K562 (cell line): ENCODE data around the gene UQCRH. TPM values are rescaled to one million over a fixed set of nuclear protein-coding genes. Genes with fewer than 3 reads are reported as not detected.

ENCODE experiments used
- BRCA1 ChIP-seq, 2 experiments: fragments of 450-650 bp in 1 of 2; sonication (generic) in 1 of 2; formaldehyde crosslinking in 1 of 2; IDR thresholded peaks; 2 replicates each; pipeline versions ENCODE4 v1.5.0 to v1.6.1; 2017 to 2020; ENCODE audit warnings: mild to moderate bottlenecking in 1 of 2, missing genetic modification reagents in 1 of 2
- CAMTA2 ChIP-seq: fragments of 250-450 bp; sonication (Bioruptor Pico); conservative IDR thresholded peaks from 2 replicates; pipeline ENCODE4 v1.5.1; 2022
- POLR2A ChIP-seq: fragments of 450-650 bp; conservative IDR thresholded peaks from 2 replicates; pipeline ENCODE4 v1.6.1; 2016
- RBM17 ChIP-seq: fragments of 200-400 bp; formaldehyde crosslinking; IDR thresholded peaks from 2 replicates; pipeline ENCODE4 v1.6.1; 2017; ENCODE audit warnings: low read depth, mild to moderate bottlenecking, low read length, borderline replicate concordance
- RFX5 ChIP-seq: IDR thresholded peaks from 2 replicates; pipeline ENCODE4 v1.6.1; 2011; ENCODE audit warnings: low read depth, mild to moderate bottlenecking, improper control_type of control experiment, low read length
- SMARCC2 ChIP-seq: fragments of 450-650 bp; IDR thresholded peaks from 2 replicates; pipeline ENCODE4 v1.6.1; 2017; ENCODE audit warnings: antibody characterized with exemption, moderate library complexity, mild to moderate bottlenecking, low read depth
- ZKSCAN1 ChIP-seq: fragments of 150-350 bp; IDR thresholded peaks from 2 replicates; pipeline ENCODE4 v1.6.1; 2016; ENCODE audit warnings: low read depth, low read length
- ZNF197 ChIP-seq: fragments of 200-800 bp; sonication (Bioruptor generic); IDR thresholded peaks from 2 replicates; pipeline ENCODE4 v1.6.1; 2016; ENCODE audit warnings: low read depth, missing genetic modification characterization, missing compliant biosample characterization
- ZNF23 ChIP-seq: fragments of 250-450 bp; sonication (Bioruptor Pico); IDR thresholded peaks from 2 replicates; pipeline ENCODE4 v1.4.0; 2020; ENCODE audit warnings: mild to moderate bottlenecking
- ZNF232 ChIP-seq: sonication (generic); formaldehyde crosslinking; IDR thresholded peaks from 2 replicates; pipeline ENCODE4 v1.8.0; 2022; ENCODE audit warnings: mild to moderate bottlenecking, missing genetic modification reagents
- ZSCAN29 ChIP-seq: fragments of 450-650 bp; IDR thresholded peaks from 2 replicates; pipeline ENCODE4 v1.6.1; 2017
- polyA plus RNA-seq, 8 experiments: library from polyadenylated mRNA; depleted of rRNA in 4 of 8; stranded (reverse) in 5 of 8; unstranded in 3 of 8; fragments of >200 nt; fragmentation: Nextera tagmentation in 2 of 8; fragmentation: Illumina TruSeq in 1 of 8; extraction: Ambion mirVana in 2 of 8; extraction: Trizol in 1 of 8; gene quantifications; 2 replicates each; pipeline versions ENCODE4 v1.2.1 to v1.2.3, GENCODE V29; 2011 to 2014; ENCODE audit warnings: inconsistent platforms in 1 of 8, missing spikeins in 1 of 8
- total RNA-seq, 7 experiments: library from RNA; depleted of rRNA in 6 of 7; stranded (reverse); fragments of >200 nt in 6 of 7; fragmentation: Illumina TruSeq in 2 of 7; extraction: Trizol in 2 of 7; gene quantifications; 2 replicates each; pipeline versions ENCODE4 v1.2.1 to v1.2.3, GENCODE V29; 2011 to 2021; ENCODE audit warnings: low replicate concordance in 1 of 7
- TF ChIP-seq, protein P1 (sequence below), 2 experiments: IDR thresholded peaks; 2 replicates each; pipeline ENCODE4 v1.6.1; 2011; ENCODE audit warnings: borderline replicate concordance in 1 of 2, control low read depth in 1 of 2, low read depth in 1 of 2, low read length in 1 of 2, mild to moderate bottlenecking in 1 of 2, mixed read lengths in 1 of 2, moderate library complexity in 1 of 2; ENCODE audit not compliant: insufficient read depth in 1 of 2, insufficient read length in 1 of 2, poor library complexity in 1 of 2, severe bottlenecking in 1 of 2; ENCODE audit errors: extremely low read depth in 1 of 2
- TF ChIP-seq, protein P2 (sequence below): fragments of 250-450 bp; sonication (Bioruptor Pico); IDR thresholded peaks from 2 replicates; pipeline ENCODE4 v1.5.0; 2021
- TF ChIP-seq, protein P3 (sequence below): fragments of 450-650 bp; formaldehyde crosslinking; IDR thresholded peaks from 2 replicates; pipeline ENCODE4 v1.4.0; 2020; ENCODE audit warnings: mild to moderate bottlenecking
- TF ChIP-seq, protein P4 (sequence below): fragments of 250-450 bp; sonication (Bioruptor Pico); IDR thresholded peaks from 2 replicates; pipeline ENCODE4 v1.5.0; 2021; ENCODE audit warnings: mild to moderate bottlenecking, moderate library complexity
- TF ChIP-seq, protein P5 (sequence below), 2 experiments: fragments of 200-800 bp in 1 of 2; sonication (Bioruptor generic) in 1 of 2; sonication (generic) in 1 of 2; formaldehyde crosslinking in 1 of 2; IDR thresholded peaks in 1 of 2; conservative IDR thresholded peaks in 1 of 2; 2 replicates each; pipeline versions ENCODE4 v1.5.0 to v1.6.1; 2016 to 2020; ENCODE audit warnings: missing compliant biosample characterization in 1 of 2, missing genetic modification characterization in 1 of 2, missing genetic modification reagents in 1 of 2

UQCRH gene
- total and polyA plus RNA-seq, 9 of the 15 experiments (the other 6 are each of a cell fraction or from before 2014, with no cell fraction given), result 1,267 to 5,184 (median 2,410) TPM

DNA sequence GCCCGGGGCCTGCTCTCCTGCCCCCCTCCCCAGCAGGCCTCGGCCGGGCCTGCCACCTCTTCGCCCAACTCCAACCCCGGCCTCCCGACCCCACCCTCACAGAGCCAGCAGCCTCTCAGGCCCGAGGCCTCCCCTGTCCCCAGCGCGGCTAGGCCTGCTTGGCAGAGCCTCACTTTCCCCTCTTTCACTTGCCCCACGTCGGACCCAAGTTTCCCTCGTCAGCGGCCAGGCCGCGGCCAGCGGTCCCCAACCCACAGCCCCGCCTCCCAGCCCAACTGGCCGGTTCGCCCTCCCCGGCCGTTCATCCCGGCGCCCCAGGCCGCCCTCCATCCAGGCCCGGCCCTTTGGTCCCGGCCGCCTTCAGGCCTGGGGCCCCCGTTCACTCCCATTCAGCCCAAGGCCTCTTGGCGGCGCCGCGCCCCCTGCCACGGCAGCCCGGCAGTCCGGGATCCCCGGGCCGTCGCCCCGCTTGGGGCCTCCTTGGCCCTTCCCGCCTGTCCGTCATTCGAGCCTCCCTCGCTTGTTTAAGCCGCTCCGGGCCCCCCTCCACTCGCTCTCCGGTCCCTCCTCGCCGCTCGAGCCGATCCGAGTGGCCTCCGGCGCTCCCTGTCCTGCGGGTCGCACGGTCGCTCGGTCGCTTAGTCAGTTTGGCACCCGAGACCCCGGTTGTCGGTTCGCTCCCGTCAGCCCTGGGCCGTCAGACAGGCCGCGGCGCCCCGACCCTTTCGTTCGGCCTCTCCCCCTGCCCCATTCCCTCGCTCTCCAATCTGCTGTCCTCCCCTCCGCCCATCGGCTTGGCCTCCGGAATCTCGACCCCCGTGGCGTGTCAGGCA is 1.5 kb upstream of the UQCRH start (continued):
- TF ChIP-seq, protein P1, sequence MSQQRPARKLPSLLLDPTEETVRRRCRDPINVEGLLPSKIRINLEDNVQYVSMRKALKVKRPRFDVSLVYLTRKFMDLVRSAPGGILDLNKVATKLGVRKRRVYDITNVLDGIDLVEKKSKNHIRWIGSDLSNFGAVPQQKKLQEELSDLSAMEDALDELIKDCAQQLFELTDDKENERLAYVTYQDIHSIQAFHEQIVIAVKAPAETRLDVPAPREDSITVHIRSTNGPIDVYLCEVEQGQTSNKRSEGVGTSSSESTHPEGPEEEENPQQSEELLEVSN (IDR thresholded peaks at IDR 0.05; ENCODE audit: borderline replicate concordance in 1 of 2, extremely low read depth in 1 of 2, insufficient read depth in 1 of 2, insufficient read length in 1 of 2, low read depth in 1 of 2, low read length in 1 of 2, poor library complexity in 1 of 2, severe bottlenecking in 1 of 2), result peak; percentile 9 to 57
- TF ChIP-seq BRCA1 (IDR thresholded peaks at IDR 0.05) (no peak), BRCA1 (CRISPR knock-in tag; IDR thresholded peaks at IDR 0.05) (peak; percentile 84; the same call in 1 of the 2 replicates), RBM17 (no peak), SMARCC2 (no peak), ZSCAN29 (no peak), POLR2A (0 out of 2 replicates have a peak, but pooled peaks have one; percentile 32), ZNF232 (no peak), ZKSCAN1 (no peak), ZNF23 (CRISPR knock-in tag) (no peak), RFX5 (no peak), CAMTA2 (CRISPR knock-in tag) (0 out of 2 replicates have a peak, but pooled peaks have one; percentile 23), ZNF197 (CRISPR knock-in tag) (no peak)
- TF ChIP-seq, protein P2, sequence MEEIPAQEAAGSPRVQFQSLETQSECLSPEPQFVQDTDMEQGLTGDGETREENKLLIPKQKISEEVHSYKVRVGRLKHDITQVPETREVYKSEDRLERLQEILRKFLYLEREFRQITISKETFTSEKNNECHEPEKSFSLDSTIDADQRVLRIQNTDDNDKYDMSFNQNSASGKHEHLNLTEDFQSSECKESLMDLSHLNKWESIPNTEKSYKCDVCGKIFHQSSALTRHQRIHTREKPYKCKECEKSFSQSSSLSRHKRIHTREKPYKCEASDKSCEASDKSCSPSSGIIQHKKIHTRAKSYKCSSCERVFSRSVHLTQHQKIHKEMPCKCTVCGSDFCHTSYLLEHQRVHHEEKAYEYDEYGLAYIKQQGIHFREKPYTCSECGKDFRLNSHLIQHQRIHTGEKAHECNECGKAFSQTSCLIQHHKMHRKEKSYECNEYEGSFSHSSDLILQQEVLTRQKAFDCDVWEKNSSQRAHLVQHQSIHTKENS, result no peak
- TF ChIP-seq, protein P3, sequence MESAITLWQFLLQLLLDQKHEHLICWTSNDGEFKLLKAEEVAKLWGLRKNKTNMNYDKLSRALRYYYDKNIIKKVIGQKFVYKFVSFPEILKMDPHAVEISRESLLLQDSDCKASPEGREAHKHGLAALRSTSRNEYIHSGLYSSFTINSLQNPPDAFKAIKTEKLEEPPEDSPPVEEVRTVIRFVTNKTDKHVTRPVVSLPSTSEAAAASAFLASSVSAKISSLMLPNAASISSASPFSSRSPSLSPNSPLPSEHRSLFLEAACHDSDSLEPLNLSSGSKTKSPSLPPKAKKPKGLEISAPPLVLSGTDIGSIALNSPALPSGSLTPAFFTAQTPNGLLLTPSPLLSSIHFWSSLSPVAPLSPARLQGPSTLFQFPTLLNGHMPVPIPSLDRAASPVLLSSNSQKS (CRISPR knock-in tag), result no peak
- TF ChIP-seq, protein P4, sequence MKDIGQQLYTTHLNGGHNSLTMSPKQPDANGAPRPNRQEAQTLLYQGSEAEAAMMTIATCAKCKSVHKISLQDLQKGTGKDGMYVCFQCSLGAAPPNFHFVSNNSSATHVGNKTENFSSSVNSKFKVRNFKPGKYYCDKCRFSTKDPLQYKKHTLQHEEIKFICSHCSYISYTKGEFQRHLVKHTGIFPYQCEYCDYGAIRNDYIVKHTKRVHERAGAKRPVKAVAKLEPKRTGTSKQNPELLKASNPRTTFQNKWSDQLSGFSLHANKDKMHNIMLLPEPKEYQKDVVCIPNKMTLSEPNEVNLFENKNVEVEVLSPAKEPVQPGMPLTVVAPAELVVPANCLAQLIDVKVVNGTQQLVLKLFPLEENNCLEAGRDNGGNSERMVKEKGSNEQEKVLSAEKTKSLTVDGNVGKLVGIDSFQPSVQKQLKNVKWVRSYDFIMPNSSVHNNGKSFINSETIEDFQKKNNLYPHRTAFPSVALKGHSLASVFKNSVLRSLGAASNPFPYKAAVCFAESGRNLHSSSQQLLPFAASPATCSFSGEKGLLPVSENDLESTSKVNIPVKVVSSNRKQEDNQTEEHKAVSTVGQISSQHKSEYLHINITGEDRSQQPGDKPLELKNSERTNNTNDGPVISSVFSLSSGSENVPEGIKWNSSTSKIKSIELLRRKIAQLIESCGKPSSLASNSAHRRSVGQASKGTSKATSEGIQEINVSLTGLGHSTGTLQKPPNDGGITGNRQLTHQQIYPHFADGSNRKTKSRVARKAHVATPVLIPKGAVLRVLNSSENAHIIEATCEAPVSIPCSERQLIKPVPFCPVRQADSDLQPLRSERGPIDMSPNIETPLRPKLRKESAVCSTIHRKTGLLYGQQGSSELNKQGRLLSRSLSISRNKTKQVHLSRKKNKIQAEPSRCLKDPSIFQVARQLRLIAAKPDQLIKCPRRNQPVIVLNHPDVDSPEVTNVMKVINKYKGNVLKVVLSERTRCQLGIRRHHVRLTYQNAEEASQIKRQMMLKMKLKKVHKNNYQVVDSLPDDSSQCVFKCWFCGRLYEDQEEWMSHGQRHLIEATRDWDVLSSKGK (CRISPR knock-in tag), result no peak
- TF ChIP-seq, protein P5, sequence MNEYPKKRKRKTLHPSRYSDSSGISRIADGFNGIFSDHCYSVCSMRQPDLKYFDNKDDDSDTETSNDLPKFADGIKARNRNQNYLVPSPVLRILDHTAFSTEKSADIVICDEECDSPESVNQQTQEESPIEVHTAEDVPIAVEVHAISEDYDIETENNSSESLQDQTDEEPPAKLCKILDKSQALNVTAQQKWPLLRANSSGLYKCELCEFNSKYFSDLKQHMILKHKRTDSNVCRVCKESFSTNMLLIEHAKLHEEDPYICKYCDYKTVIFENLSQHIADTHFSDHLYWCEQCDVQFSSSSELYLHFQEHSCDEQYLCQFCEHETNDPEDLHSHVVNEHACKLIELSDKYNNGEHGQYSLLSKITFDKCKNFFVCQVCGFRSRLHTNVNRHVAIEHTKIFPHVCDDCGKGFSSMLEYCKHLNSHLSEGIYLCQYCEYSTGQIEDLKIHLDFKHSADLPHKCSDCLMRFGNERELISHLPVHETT (CRISPR knock-in tag; conservative IDR thresholded peaks at IDR 0.05 in 1 of 2, IDR thresholded peaks at IDR 0.05 in 1 of 2), result peak; percentile 32 to 43; a peak in 1 of 4 replicates
